Measurements from ENCODE around the gene CHCHD6. TPM values are rescaled to one million over a fixed set of nuclear protein-coding genes. Genes with fewer than 3 reads are reported as not detected.

CHCHD6 gene
- total RNA-seq, 1 experiment from 2014 or later: 40.9 TPM

DNA sequence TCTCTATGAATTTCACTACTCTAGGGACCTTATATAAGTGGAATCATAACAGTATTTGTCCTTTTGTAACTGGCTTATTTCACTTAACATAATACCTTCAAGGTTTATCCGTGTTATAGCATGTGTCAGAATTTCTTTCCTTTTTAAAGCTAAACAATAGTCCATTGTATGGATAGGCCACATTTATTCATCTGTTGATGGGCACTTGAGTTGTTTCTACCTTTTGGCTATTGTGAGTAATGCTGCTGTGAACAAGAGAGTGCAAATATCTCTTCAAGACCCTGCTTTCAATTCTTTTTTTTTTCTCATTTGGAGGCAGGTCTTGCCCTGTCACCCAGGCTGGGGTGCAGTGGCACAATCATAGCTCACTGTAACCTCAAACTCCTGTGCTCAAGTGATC lies 56.5 kb downstream of the CHCHD6 start:
- TF ChIP-seq, protein P1, sequence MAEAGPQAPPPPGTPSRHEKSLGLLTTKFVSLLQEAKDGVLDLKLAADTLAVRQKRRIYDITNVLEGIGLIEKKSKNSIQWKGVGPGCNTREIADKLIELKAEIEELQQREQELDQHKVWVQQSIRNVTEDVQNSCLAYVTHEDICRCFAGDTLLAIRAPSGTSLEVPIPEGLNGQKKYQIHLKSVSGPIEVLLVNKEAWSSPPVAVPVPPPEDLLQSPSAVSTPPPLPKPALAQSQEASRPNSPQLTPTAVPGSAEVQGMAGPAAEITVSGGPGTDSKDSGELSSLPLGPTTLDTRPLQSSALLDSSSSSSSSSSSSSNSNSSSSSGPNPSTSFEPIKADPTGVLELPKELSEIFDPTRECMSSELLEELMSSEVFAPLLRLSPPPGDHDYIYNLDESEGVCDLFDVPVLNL (CRISPR knock-in tag; IDR thresholded peaks at IDR 0.05; ENCODE audit: borderline replicate concordance, low read depth): no peak
- TF ChIP-seq ZNF219 (CRISPR knock-in tag; IDR thresholded peaks at IDR 0.05; ENCODE audit: borderline replicate concordance) (no peak), ATF1 (CRISPR knock-in tag; IDR thresholded peaks at IDR 0.05) (no peak), GTF2I (CRISPR knock-in tag; conservative IDR thresholded peaks at IDR 0.05) (no peak), CREM (CRISPR knock-in tag; IDR thresholded peaks at IDR 0.05) (no peak), RELA (CRISPR knock-in tag; IDR thresholded peaks at IDR 0.05; ENCODE audit: borderline replicate concordance) (no peak), ZNF121 (CRISPR knock-in tag; IDR thresholded peaks at IDR 0.05) (no peak), NR1H2 (CRISPR knock-in tag; IDR thresholded peaks at IDR 0.05) (no peak)
- TF ChIP-seq, protein P2, sequence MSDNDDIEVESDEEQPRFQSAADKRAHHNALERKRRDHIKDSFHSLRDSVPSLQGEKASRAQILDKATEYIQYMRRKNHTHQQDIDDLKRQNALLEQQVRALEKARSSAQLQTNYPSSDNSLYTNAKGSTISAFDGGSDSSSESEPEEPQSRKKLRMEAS (CRISPR knock-in tag; IDR thresholded peaks at IDR 0.05): no peak
- TF ChIP-seq, protein P3, sequence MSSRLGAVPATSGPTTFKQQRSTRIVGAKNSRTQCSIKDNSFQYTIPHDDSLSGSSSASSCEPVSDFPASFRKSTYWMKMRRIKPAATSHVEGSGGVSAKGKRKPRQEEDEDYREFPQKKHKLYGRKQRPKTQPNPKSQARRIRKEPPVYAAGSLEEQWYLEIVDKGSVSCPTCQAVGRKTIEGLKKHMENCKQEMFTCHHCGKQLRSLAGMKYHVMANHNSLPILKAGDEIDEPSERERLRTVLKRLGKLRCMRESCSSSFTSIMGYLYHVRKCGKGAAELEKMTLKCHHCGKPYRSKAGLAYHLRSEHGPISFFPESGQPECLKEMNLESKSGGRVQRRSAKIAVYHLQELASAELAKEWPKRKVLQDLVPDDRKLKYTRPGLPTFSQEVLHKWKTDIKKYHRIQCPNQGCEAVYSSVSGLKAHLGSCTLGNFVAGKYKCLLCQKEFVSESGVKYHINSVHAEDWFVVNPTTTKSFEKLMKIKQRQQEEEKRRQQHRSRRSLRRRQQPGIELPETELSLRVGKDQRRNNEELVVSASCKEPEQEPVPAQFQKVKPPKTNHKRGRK (CRISPR knock-in tag; IDR thresholded peaks at IDR 0.05; ENCODE audit: borderline replicate concordance): no peak
- TF ChIP-seq, protein P4, sequence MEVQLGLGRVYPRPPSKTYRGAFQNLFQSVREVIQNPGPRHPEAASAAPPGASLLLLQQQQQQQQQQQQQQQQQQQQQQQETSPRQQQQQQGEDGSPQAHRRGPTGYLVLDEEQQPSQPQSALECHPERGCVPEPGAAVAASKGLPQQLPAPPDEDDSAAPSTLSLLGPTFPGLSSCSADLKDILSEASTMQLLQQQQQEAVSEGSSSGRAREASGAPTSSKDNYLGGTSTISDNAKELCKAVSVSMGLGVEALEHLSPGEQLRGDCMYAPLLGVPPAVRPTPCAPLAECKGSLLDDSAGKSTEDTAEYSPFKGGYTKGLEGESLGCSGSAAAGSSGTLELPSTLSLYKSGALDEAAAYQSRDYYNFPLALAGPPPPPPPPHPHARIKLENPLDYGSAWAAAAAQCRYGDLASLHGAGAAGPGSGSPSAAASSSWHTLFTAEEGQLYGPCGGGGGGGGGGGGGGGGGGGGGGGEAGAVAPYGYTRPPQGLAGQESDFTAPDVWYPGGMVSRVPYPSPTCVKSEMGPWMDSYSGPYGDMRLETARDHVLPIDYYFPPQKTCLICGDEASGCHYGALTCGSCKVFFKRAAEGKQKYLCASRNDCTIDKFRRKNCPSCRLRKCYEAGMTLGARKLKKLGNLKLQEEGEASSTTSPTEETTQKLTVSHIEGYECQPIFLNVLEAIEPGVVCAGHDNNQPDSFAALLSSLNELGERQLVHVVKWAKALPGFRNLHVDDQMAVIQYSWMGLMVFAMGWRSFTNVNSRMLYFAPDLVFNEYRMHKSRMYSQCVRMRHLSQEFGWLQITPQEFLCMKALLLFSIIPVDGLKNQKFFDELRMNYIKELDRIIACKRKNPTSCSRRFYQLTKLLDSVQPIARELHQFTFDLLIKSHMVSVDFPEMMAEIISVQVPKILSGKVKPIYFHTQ (CRISPR knock-in tag; IDR thresholded peaks at IDR 0.05): no peak
- no peak overlapping the region for H3K4me3 Mint-ChIP-seq
- ATAC-seq: no peak
- ChIA-PET CTCF (no interaction called here), POLR2A (no interaction called here)
- no peak overlapping the region for H3K27ac Mint-ChIP-seq
- H3K9me3 Mint-ChIP-seq: no peaks in the 10 kb centered on the region
- no peak for DNase-seq (ENCODE audit: low spot score)
- peaks cover 5% of the 10 kb centered on the region; the same call in 1 of the 2 replicates for H3K4me1 Mint-ChIP-seq
- no peaks in the 10 kb centered on the region for H3K27me3 Mint-ChIP-seq (ENCODE audit: low read depth)
- no peaks in the 10 kb centered on the region; the same call in 1 of the 2 replicates for H3K36me3 Mint-ChIP-seq

DNA sequence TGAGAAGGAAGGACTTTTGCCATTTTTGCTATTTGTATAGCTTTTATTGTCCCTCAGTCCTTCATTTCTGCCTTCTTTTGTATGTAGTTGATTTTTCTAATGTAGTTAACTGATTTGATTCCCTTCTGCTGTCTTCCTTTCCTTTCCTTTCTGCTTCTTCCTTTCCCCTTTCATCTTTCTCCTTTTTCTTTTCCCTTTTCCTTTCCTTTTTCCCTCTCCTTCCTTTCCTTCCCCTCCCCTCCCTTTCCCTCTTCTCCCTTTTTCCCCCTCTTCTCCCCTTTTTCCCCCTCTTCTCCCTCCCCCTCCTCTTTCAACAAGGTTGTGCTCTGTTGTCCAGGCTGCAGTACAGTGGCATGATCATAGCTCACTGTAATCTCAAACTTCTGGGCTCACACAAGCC lies 59.0 kb downstream of the CHCHD6 start:
- CTCF ChIA-PET: interaction anchor here (0.7 kb wide), 1 partner anchor 8 kb away, joined by 3 read pairs; no protein-coding TSS in a partner anchor
- H3K36me3 Mint-ChIP-seq: peaks cover 13% of the 10 kb centered on the region
- H3K27me3 Mint-ChIP-seq (ENCODE audit: low read depth): no peaks in the 10 kb centered on the region
- ATAC-seq (no peak), DNase-seq (ENCODE audit: low spot score) (no peak)
- no peak overlapping the region for H3K27ac Mint-ChIP-seq
- H3K4me1 Mint-ChIP-seq: peaks cover 5% of the 10 kb centered on the region; the same call in 1 of the 2 replicates
- POLR2A ChIA-PET: interaction anchor here (0.6 kb wide), 1 partner anchor 156 kb away, joined by 3 read pairs; no protein-coding TSS in a partner anchor
- H3K4me3 Mint-ChIP-seq: no peak overlapping the region
- H3K9me3 Mint-ChIP-seq: peaks cover 5% of the 10 kb centered on the region
- TF ChIP-seq GABPB1 (CRISPR knock-in tag; IDR thresholded peaks at IDR 0.05) (no peak), CBFB (CRISPR knock-in tag; IDR thresholded peaks at IDR 0.05; ENCODE audit: low read depth) (no peak)
- TF ChIP-seq, protein P5, sequence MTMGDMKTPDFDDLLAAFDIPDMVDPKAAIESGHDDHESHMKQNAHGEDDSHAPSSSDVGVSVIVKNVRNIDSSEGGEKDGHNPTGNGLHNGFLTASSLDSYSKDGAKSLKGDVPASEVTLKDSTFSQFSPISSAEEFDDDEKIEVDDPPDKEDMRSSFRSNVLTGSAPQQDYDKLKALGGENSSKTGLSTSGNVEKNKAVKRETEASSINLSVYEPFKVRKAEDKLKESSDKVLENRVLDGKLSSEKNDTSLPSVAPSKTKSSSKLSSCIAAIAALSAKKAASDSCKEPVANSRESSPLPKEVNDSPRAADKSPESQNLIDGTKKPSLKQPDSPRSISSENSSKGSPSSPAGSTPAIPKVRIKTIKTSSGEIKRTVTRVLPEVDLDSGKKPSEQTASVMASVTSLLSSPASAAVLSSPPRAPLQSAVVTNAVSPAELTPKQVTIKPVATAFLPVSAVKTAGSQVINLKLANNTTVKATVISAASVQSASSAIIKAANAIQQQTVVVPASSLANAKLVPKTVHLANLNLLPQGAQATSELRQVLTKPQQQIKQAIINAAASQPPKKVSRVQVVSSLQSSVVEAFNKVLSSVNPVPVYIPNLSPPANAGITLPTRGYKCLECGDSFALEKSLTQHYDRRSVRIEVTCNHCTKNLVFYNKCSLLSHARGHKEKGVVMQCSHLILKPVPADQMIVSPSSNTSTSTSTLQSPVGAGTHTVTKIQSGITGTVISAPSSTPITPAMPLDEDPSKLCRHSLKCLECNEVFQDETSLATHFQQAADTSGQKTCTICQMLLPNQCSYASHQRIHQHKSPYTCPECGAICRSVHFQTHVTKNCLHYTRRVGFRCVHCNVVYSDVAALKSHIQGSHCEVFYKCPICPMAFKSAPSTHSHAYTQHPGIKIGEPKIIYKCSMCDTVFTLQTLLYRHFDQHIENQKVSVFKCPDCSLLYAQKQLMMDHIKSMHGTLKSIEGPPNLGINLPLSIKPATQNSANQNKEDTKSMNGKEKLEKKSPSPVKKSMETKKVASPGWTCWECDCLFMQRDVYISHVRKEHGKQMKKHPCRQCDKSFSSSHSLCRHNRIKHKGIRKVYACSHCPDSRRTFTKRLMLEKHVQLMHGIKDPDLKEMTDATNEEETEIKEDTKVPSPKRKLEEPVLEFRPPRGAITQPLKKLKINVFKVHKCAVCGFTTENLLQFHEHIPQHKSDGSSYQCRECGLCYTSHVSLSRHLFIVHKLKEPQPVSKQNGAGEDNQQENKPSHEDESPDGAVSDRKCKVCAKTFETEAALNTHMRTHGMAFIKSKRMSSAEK (CRISPR knock-in tag; IDR thresholded peaks at IDR 0.05; ENCODE audit: borderline replicate concordance): no peak
- TF ChIP-seq, protein P6, sequence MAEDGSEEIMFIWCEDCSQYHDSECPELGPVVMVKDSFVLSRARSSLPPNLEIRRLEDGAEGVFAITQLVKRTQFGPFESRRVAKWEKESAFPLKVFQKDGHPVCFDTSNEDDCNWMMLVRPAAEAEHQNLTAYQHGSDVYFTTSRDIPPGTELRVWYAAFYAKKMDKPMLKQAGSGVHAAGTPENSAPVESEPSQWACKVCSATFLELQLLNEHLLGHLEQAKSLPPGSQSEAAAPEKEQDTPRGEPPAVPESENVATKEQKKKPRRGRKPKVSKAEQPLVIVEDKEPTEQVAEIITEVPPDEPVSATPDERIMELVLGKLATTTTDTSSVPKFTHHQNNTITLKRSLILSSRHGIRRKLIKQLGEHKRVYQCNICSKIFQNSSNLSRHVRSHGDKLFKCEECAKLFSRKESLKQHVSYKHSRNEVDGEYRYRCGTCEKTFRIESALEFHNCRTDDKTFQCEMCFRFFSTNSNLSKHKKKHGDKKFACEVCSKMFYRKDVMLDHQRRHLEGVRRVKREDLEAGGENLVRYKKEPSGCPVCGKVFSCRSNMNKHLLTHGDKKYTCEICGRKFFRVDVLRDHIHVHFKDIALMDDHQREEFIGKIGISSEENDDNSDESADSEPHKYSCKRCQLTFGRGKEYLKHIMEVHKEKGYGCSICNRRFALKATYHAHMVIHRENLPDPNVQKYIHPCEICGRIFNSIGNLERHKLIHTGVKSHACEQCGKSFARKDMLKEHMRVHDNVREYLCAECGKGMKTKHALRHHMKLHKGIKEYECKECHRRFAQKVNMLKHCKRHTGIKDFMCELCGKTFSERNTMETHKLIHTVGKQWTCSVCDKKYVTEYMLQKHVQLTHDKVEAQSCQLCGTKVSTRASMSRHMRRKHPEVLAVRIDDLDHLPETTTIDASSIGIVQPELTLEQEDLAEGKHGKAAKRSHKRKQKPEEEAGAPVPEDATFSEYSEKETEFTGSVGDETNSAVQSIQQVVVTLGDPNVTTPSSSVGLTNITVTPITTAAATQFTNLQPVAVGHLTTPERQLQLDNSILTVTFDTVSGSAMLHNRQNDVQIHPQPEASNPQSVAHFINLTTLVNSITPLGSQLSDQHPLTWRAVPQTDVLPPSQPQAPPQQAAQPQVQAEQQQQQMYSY (CRISPR knock-in tag; IDR thresholded peaks at IDR 0.05): no peak
- TF ChIP-seq, protein P7, sequence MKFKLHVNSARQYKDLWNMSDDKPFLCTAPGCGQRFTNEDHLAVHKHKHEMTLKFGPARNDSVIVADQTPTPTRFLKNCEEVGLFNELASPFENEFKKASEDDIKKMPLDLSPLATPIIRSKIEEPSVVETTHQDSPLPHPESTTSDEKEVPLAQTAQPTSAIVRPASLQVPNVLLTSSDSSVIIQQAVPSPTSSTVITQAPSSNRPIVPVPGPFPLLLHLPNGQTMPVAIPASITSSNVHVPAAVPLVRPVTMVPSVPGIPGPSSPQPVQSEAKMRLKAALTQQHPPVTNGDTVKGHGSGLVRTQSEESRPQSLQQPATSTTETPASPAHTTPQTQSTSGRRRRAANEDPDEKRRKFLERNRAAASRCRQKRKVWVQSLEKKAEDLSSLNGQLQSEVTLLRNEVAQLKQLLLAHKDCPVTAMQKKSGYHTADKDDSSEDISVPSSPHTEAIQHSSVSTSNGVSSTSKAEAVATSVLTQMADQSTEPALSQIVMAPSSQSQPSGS (CRISPR knock-in tag; IDR thresholded peaks at IDR 0.05; ENCODE audit: borderline replicate concordance, low read depth): no peak
- TF ChIP-seq, protein P8, sequence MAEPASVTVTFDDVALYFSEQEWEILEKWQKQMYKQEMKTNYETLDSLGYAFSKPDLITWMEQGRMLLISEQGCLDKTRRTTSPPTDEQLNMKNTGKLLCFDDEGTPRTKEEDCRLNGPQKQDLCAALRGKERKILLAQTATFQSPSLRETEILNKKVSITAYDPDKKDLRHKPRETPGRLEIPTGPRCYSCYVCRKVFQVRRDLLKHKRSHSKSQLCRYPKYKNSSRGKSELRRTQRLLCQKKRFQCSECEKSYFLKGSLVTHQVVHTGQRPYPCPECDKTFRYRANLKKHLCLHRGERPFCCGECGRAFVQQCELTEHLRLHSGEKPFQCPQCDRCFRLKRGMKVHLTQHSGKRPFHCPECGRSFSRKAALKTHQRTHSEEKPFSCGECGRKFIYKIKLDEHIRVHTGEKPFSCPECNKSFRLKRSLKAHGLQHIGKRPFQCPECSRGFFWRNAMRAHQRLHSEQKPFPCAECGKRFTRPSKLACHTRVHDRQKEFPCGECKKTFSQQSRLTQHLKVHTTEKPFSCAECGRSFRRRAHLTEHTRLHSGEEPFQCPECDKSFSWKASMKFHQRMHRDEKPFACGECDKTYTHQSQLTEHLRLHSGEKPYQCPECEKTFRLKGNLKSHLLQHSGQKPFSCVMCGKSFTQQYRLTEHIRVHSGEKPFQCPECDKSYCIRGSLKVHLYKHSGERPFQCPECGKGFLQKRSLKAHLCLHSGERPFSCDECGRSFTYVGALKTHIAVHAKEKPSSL (CRISPR knock-in tag; conservative IDR thresholded peaks at IDR 0.05): no peak

All from WTC11 (cell line).